Tibial artery (tissue), 4 donors: Measurements from ENCODE around the gene ACOXL.

Experiments used
- DNase-seq, 2 donors: peaks; one replicate each; pipeline ENCODE4 v3.0.0-alpha.2; 2019
- H3K27ac ChIP-seq, 2 donors: fragments of 200-600 bp; sonication (generic) in 1 of 2; 1 replicate in 1 of 2; 2 replicates in 1 of 2; pipeline ENCODE4 v1.5.1; 2018 to 2019; ENCODE audit warnings: mild to moderate bottlenecking in 1 of 2
- H3K27me3 ChIP-seq, 2 donors: fragments of 200-600 bp; sonication (generic) in 1 of 2; one replicate each; pipeline versions ENCODE4 v1.5.1 to v1.6.0; 2016 to 2019
- H3K36me3 ChIP-seq, 3 donors: fragments of 200-600 bp; sonication (generic) in 2 of 3; one replicate each; pipeline ENCODE4 v1.5.1; 2016 to 2019; ENCODE audit warnings: mild to moderate bottlenecking in 2 of 3
- H3K4me1 ChIP-seq, 4 donors: fragments of 200-600 bp; sonication (generic) in 2 of 4; 1 replicate in 3 of 4; 2 replicates in 1 of 4; pipeline ENCODE4 v1.5.1; 2016 to 2019
- H3K4me3 ChIP-seq, 2 donors: fragments of 200-600 bp; sonication (generic) in 1 of 2; 1 replicate in 1 of 2; 2 replicates in 1 of 2; pipeline ENCODE4 v1.5.1; 2018 to 2019; ENCODE audit warnings: mild to moderate bottlenecking in 2 of 2
- H3K9me3 ChIP-seq, 3 donors: fragments of 200-600 bp; sonication (generic) in 1 of 3; one replicate each; pipeline ENCODE4 v1.5.1; 2016 to 2019
- CTCF ChIP-seq, 2 experiments: fragments of 200-600 bp in 1 of 2; fragments of 450-650 bp in 1 of 2; IDR thresholded peaks; one replicate each; pipeline ENCODE4 v1.5.1; 2017 to 2019; ENCODE audit warnings: antibody characterized with exemption in 2 of 2, mild to moderate bottlenecking in 1 of 2, moderate library complexity in 1 of 2
- intact Hi-C: fragments of 100-400 bp; cut with DNase I; formaldehyde crosslinking; loops from one replicate; pipeline ENCODE4 v1.15.0; 2023; ENCODE audit warnings: low total_unique reads

Gene ACOXL

DNA sequence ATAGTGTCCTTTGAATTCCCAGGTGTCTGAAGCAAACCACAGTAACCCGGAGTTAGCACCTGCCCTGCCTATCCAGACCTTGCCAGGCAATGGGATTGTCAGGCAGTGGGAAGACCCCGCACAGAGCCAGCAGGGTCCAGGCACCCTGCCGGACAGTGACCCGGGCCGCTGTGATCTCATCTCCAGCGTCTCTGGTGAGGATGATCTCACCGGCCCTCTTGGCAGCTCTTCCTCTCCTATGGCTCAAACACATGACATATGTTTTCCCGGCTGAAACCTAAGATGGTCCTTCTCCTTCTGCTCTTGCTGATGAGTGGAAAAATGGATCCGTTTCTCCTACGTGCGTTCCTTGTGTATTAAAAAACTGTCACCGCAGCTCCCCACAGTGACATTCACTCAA lies 75.1 kb downstream of the ACOXL start:
- Histone ChIP-seq H3K27ac (no peak overlapping the region), H3K27me3 (no peaks in the 10 kb centered on the region), H3K4me1 (no peaks in the 10 kb centered on the region), H3K4me3 (no peak overlapping the region), H3K36me3 (no peaks in the 10 kb centered on the region), H3K9me3 (peaks cover 0 to 5% (median 4%) of the 10 kb centered on the region in 3 donors)
- DNase-seq, result no peak
- no peak for TF ChIP-seq CTCF (IDR thresholded peaks at IDR 0.05)
- intact Hi-C loops, result no loop called here

GRCh38 chr2:110810404-110810803 lies 78.0 kb downstream of the ACOXL start:
- Histone ChIP-seq H3K4me3 (no peak overlapping the region), H3K27ac (no peak overlapping the region), H3K36me3 (no peaks in the 10 kb centered on the region), H3K9me3 (no peaks in the 10 kb centered on the region), H3K27me3 (no peaks in the 10 kb centered on the region), H3K4me1 (no peaks in the 10 kb centered on the region)
- intact Hi-C loops, result no loop called here
- no peak for TF ChIP-seq CTCF (IDR thresholded peaks at IDR 0.05)
- DNase-seq, result no peak

DNA sequence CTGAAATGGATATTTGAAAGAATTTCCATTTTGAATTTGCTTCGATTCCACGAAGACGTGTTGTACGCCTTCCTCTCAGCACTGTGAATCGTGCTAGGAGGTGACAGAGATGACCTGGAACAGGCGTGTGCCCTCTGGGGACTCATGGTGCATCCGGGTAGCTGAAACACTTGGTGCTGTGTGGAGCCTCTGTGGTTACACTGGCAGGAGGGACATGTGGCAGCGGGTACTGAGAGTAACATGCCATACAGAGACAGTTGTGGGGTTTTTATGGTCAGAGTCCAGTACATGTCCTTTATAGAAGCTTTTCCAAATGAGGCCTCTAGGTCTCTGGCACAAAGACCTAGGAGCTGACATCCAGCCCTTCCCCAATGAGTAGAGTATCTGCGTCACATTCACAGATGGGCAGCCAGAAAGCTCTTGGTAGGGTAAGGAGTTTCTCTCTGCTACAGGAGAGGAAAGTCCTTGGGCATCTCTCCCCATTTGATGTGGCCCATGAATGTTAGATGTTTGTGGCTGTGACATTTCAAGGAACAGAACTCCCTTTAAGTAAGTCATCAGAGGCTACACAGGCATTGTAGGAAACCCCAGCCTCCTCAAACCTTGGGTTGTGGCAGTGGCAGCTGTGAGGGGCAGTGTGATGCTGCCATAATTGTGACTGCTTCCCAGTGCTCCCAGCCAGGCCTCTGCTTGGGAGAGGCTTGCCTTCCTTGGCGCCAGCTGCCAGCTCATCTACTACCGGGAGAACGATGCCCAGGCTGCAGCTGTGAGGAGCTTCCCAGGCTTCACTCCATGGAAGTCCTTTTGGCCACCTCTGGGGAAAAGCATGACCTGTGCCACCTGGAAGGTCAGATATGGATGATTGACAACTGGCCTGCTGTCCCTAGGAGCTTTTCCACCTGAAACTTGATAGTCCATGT lies 80.6 kb downstream of the ACOXL start:
- intact Hi-C loops, result no loop called here
- no peak overlapping the region for H3K4me3 ChIP-seq
- H3K36me3 ChIP-seq, result no peaks in the 10 kb centered on the region
- TF ChIP-seq CTCF (IDR thresholded peaks at IDR 0.05), result no peak
- DNase-seq, result no peak
- no peaks in the 10 kb centered on the region for H3K4me1 ChIP-seq
- no peak overlapping the region for H3K27ac ChIP-seq
- H3K27me3 ChIP-seq, result no peaks in the 10 kb centered on the region
- no peaks in the 10 kb centered on the region for H3K9me3 ChIP-seq

DNA sequence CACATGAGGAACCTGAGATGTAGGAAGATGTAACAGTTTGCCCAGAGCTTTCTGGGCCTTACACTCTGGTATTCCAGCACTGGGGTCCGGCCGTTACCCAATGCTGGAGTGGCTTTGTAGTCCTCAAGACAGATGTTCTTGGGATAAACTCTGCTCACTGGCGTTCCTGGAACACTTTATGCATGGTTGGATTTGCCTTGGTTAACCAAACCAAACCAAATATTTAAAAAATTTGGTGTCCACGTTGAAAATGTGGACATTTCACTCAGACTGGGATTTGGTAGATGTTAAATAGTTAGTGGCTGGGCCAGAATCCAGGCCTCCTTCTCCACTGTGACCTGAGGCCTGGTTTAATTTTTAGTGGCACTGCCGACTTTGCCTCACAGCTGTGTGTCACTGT lies 81.5 kb downstream of the ACOXL start:
- Histone ChIP-seq H3K9me3 (no peaks in the 10 kb centered on the region), H3K36me3 (no peaks in the 10 kb centered on the region), H3K27ac (no peak overlapping the region), H3K4me1 (no peaks in the 10 kb centered on the region), H3K4me3 (no peak overlapping the region), H3K27me3 (no peaks in the 10 kb centered on the region)
- intact Hi-C loops, result no loop called here
- no peak for TF ChIP-seq CTCF (IDR thresholded peaks at IDR 0.05)
- no peak for DNase-seq

- TF ChIP-seq CTCF (IDR thresholded peaks at IDR 0.05), result no peak
- Histone ChIP-seq H3K4me3 (no peak overlapping the region), H3K4me1 (no peaks in the 10 kb centered on the region), H3K9me3 (no peaks in the 10 kb centered on the region), H3K36me3 (no peaks in the 10 kb centered on the region), H3K27me3 (peaks cover 0 to 5% of the 10 kb centered on the region in 2 donors), H3K27ac (no peak overlapping the region)
- intact Hi-C loops, result no loop called here
- DNase-seq, result no peak
Measured at GRCh38 chr2:110815938-110816337, 83.6 kb downstream of the ACOXL start.
